Myocyte (in vitro differentiated cells): ENCODE measurements around the gene ICA1. TPM values are rescaled to one million over a fixed set of nuclear protein-coding genes. Genes with fewer than 3 reads are reported as not detected.
A peak's percentile ranks its signal among the peaks of the same experiment; 100 is the strongest.

Experiments used
- DNase-seq: peaks from one replicate; pipeline ENCODE4 v3.0.0-alpha.2; 2012; ENCODE audit warnings: low read depth
- total RNA-seq: library from RNA; depleted of rRNA; stranded (reverse); fragments of >200 nt; gene quantifications from 2 replicates; pipeline ENCODE4 v1.2.3, GENCODE V29; 2014

The ICA1 gene
- total RNA-seq, 1 donor from 2014 or later, result 0.16 TPM

GRCh38 chr7:8165150-8165549, 96.8 kb downstream of the ICA1 start:
- no peak for DNase-seq

GRCh38 chr7:8162181-8162580, 99.8 kb downstream of the ICA1 start:
- no peak for DNase-seq

DNA sequence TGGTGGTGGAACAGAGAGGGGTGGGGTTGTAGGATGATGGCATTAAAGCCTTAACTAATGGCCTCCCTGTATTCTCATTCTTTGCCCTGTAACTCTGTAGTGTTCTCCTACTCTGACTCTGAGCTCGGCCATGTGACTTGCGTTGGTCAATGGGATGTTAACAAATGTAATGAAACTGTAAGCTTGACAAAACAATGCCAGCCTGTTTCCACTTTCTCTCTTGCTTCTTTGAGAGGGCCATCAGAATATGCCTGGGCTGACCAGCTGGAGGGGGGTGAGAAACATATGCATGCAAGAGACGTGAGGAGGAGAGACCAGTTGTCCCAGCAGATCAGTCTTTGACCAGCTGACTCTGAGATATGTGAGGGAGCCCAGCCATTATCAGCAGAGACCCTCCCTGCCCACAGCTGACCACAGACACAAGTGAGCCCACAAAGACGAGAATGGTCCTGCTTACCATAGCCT, 100.6 kb downstream of the ICA1 start:
- DNase-seq, result peak; percentile 95

GRCh38 chr7:8160779-8161345, 101.1 kb downstream of the ICA1 start:
- peak; percentile 50 for DNase-seq

DNA sequence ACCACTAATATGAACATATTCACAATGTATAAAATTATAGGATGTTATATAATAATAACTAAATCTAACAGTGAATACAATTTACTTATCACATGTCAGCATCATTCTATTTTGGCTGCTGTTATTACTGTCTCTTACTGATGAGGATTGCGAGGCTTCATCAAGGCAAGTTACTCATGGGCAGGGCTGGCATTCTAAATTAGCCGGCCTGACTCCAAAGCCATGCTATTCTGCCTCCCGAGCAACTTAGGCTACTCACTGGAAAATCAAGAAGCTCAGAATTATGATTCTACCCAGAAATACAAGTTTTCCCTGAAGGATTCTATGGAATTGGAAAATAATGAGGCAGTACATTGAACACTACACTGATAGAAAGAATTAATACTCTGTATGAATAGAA, 101.7 kb downstream of the ICA1 start:
- peak; percentile 59 for DNase-seq

DNA sequence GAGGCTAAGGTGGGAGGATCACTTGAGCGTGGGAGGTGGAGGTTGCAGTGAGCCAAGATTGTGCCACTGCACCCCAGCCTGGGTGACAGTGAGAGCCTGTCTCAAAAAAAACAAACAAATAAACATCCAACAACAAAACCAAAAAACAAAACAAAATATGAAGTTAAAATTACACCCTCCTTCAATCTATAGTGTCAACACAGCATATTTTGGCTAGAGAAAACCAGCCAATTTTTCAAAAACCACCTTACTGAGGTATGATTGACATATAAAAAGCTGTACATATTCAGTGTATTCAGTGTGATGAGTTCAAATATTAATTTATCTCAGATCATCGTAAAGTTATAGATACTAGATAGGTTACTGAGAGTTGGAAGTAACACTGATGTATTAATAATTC, 102.4 kb downstream of the ICA1 start:
- DNase-seq, result no peak

GRCh38 chr7:8157296-8157695, 104.7 kb downstream of the ICA1 start:
- DNase-seq, result no peak

GRCh38 chr7:8155836-8156235, 106.1 kb downstream of the ICA1 start:
- DNase-seq, result no peak

GRCh38 chr7:8154272-8154671, 107.7 kb downstream of the ICA1 start:
- no peak for DNase-seq

DNA sequence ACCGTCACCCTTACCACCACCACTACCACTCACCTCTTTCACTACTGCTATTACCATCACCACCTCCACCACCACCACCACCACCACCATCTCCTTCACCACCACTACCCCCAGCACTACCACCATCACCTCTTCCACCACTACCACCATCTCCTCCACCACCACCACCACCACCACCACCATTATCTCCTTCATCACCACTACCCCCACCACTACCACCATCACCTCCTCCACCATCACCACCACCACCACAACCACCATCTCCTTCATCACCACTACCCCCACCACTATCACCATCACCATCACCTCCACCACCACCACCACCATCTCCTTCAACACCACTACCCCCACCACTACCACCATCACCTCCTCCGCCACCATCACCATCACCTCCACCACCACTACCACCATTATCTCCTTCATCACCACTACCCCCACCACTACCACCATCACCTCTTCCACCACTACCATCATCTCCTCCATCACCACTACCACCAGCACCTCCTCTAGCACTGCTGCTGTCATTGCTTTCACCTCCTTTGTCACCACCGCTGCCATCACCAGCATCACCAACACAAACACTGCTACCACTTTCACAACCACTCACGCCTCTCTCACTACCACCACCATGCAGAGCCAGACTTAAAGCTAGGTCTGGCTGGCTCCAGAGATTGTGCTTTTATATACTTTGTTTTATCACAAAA, 109.3 kb downstream of the ICA1 start:
- DNase-seq, result no peak

GRCh38 chr7:8151161-8151725, 110.7 kb downstream of the ICA1 start:
- DNase-seq, result peak; percentile 44

GRCh38 chr7:8149222-8149621, 112.7 kb downstream of the ICA1 start:
- no peak for DNase-seq

DNA sequence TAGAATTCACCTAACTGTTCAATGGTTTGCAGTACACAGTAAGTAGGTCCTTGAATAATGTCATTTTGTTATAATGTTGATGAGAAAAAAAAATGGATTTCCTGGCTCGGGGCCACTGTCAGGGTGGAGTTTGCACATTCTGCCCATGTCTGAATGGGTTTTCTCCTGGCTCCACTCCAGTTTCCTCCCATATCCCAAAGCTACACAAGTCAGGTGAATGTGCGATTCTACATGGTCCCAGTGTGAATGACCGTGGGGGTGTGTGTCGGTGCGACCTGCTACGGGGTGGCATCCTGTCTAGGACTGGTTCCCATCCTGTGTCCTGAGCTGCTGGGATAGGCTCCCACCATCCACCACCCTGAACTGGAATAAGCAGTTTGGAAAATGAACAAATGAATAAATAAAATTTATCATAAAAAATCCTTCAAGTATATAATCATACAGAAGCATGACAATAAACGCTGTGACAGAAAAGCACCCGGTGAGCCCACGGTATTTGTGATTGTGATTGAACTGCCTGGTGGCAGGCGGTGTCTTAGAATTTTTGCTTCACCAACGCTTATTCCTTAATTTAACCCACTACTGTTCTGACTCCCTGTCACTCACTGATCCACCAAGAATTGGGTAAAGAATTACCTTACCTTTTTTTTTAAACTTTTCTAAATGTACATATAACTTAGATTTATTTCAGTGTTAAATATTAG, 114.1 kb downstream of the ICA1 start:
- DNase-seq, result no peak

- no peak for DNase-seq
Observed at GRCh38 chr7:8146788-8147413, 115.1 kb downstream of the ICA1 start.

DNA sequence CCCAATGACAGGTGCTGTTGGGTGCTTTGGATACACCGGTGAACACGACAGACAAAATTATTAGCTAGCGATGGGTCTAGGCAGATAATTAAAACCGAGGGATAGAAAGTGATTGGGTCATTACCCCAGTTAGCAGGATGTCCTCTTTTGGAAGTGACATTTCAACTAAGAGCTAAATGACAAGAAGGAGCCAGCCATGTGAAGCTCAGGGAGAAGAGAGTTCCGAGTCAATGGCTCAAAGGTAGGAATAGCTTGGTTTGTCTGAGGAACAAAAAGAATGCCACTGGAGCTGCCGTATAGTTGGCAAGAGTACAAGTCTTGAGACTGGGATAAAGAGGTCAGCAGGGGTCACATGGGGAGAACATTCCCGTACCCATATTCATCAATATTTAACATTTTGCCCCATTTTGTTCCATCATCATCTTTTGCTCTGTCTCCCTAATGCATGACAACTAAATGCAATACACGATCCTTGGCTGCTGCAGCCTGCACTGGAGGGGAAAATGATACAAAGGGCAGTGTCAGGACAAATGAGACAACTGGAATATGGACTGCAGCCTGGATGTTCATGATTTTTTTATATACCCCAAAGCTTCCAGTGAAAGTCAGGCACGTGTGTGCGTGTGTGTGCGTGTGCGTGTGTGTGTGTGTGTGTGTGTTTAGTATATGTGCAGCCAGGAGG, 115.7 kb downstream of the ICA1 start:
- DNase-seq, result peak; percentile 12

- no peak for DNase-seq
Observed at GRCh38 chr7:8144856-8145255, 117.1 kb downstream of the ICA1 start.

DNA sequence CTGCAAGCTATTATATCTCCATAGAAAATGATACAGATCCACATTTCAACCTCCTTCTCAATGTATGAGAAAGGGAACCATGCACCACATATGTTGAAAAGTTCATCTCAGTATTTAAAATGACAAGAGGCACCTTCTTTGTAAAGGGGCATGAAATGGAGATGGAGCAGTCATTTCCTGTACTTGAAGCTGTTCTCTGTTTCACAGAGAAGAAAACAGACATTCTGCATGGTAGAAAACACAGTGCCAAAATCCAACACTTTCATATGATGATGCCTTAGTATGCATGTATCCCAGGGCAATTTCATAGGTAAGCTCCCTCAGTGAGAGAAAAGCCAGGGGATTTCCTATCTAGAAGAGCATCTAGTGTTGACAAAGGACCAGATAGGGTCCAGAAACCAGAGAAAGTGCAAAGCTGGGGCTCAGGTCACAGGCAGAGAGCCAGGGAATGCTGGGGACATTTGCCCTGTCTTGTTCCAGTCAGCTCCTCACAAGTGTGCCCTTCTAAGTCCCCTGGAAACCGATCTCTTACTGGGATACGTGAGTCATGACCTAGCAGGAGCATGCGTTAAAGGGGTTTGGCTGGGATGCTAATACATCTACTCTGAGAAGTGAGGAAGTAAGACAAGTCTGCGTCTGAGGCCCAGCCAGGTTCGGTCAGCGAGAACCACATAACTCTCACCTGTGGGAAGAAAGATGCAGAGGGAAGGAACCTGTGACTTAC, 118.7 kb downstream of the ICA1 start:
- peak; percentile 60 for DNase-seq

DNA sequence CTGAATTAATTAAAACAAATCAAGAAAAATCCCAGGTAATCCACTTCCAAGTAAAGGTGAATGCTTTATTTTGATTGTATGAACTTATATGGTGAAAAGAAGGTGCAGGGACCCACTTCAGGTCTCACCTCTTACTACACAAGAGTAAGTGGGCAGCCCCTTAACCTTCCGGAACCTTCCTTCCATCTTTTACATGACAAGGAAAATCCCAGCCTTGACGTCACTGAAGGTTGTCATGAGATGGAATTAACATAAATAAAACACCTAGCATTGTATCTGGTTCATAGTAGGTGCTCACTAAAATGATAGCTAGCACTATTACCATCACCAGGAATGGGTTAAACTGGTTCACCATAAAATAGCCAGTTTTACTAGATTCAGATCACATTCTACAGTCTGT, 119.5 kb downstream of the ICA1 start:
- DNase-seq, result no peak

DNA sequence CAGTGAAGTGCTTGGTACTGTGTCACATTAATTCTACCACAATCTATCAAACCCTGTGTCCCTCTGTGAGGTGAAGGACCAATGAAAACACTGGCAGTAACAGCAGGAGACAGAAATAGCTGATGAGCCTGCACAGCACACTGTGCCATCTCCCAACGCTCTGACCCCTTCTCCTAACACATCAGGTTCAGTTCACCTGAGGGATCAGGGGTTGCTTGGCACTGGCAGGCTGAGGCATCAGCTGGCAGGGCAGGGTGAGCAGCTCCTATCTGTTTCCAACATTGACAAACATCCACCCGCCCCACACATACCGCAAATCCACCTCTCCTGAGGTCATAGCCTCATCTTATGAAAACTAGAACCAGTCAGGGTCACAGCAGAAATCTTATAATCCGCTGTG, 120.9 kb downstream of the ICA1 start:
- DNase-seq, result no peak

DNA sequence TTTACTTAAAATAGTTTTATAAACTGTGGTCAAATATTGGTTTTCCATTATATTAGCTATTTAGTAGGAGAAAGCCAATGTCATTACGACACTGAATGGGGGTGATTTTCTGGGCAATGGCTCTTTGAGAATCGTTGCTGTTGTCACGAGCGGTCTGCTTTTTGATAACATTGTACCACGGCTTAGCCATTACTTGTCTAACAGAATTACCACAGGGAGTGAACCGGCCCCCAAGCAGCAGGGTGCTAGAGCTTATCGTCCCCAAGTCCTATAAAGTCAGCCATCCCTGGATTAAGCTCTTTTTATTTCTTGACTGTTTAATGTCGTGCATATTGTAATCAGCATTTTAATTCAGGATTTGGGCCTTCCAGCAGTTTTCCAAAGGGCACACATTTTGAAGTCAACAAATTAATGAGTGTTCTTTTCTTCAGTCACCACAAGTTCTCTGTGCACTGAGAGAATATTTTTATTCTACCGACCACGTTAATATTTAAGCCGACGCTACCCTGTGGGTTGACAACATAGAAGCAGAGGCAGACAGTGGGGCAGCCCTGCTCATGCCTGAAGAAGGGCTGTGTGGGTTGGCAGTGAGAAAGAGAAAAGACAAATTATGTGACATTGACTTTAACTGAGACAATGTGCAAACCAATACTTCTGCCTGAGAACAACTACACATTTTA, 125.8 kb downstream of the ICA1 start:
- no peak for DNase-seq
